CD4-positive, alpha-beta T cell treated with Interferon alpha-2 for 1 hour (primary cell): ENCODE results near the gene NTN1.
"Not testable (repeated sequence)": the region's sequence is repeated elsewhere in the genome, so short reads cannot be mapped to it uniquely, and the experiment has no call there.

ENCODE experiments used
- DNase-seq, 2 donors: peaks; one replicate each; pipeline ENCODE4 v3.0.0-alpha.2; 2020 to 2022

The NTN1 gene

GRCh38 chr17:9256751-9257629, 235.7 kb downstream of the NTN1 start:
- no peak for DNase-seq

GRCh38 chr17:9257630-9257965, 236.3 kb downstream of the NTN1 start:
- DNase-seq = not testable (repeated sequence)

- no peak for DNase-seq
Measured at GRCh38 chr17:9258115-9259015, 237.1 kb downstream of the NTN1 start.

GRCh38 chr17:9259419-9259818, 238.1 kb downstream of the NTN1 start:
- no peak for DNase-seq

- DNase-seq = no peak
Measured at GRCh38 chr17:9261081-9262012, 240.0 kb downstream of the NTN1 start.

GRCh38 chr17:9266031-9266680, 244.8 kb downstream of the NTN1 start:
- no peak for DNase-seq

- no peak for DNase-seq
Measured at GRCh38 chr17:9266697-9267117, 245.4 kb downstream of the NTN1 start.

- no peak for DNase-seq
Measured at GRCh38 chr17:9268546-9268945, 247.2 kb downstream of the NTN1 start.

- DNase-seq = no peak
Measured at GRCh38 chr17:9269350-9270035, 248.2 kb downstream of the NTN1 start.

GRCh38 chr17:9270921-9271320, 249.6 kb downstream of the NTN1 start:
- DNase-seq = no peak

- no peak for DNase-seq
Measured at GRCh38 chr17:9271989-9272388, 250.7 kb downstream of the NTN1 start.

GRCh38 chr17:9272501-9273200, 251.3 kb downstream of the NTN1 start:
- no peak for DNase-seq

GRCh38 chr17:9273428-9274391, 252.4 kb downstream of the NTN1 start:
- no peak for DNase-seq

- no peak for DNase-seq
Measured at GRCh38 chr17:9274973-9275372, 253.7 kb downstream of the NTN1 start.

- no peak for DNase-seq
Measured at GRCh38 chr17:9279893-9280292, 258.6 kb downstream of the NTN1 start.

- DNase-seq = no peak
Measured at GRCh38 chr17:9283909-9284308, 262.6 kb downstream of the NTN1 start.

GRCh38 chr17:9284884-9285283, 263.6 kb downstream of the NTN1 start:
- no peak for DNase-seq

GRCh38 chr17:9285602-9286427, 264.5 kb downstream of the NTN1 start:
- no peak for DNase-seq

- no peak for DNase-seq
Measured at GRCh38 chr17:9286434-9286833, 265.1 kb downstream of the NTN1 start.
